CD4-positive, alpha-beta T cell (primary cell): Measurements from ENCODE around the gene B4GALT5. TPM values are rescaled to one million over a fixed set of nuclear protein-coding genes. Genes with fewer than 3 reads are reported as not detected.

Experiments used
- ATAC-seq: fragments of 200-7000 bp; cut with Tn5 transposase; one replicate; pipeline ENCODE4 v1.10.0; 2022; ENCODE audit warnings: mild to moderate bottlenecking; ENCODE audit not compliant: poor library complexity
- CTCF ChIA-PET: fragments of 350-600 bp; sonication (Branson Sonifier 250); formaldehyde crosslinking; loops from one replicate; lab custom pipeline; 2021; ENCODE audit warnings: antibody characterized with exemption, inconsistent platforms; lab: Charles Lee
- POLR2A ChIA-PET: fragments of 350-600 bp; sonication (Branson Sonifier 250); formaldehyde crosslinking; loops from one replicate; lab custom pipeline; 2021; ENCODE audit warnings: antibody characterized with exemption, inconsistent platforms; lab: Charles Lee
- DNase-seq, 14 experiments: peaks; one replicate each; pipeline ENCODE4 v3.0.0-alpha.2; 2013 to 2020; ENCODE audit warnings: mixed read lengths in 2 of 14
- H3K27ac ChIP-seq, 2 donors: one replicate each; pipeline versions ENCODE4 v1.5.1 to v1.7.0; 2013; ENCODE audit warnings: low read length in 2 of 2, low read depth in 1 of 2, mild to moderate bottlenecking in 1 of 2
- H3K27me3 ChIP-seq, 2 experiments: 1 replicate in 1 of 2; 2 replicates in 1 of 2; pipeline versions ENCODE4 v1.6.1 to v1.7.0; 2013; ENCODE audit warnings: low read length in 2 of 2, control low read depth in 1 of 2, mild to moderate bottlenecking in 1 of 2, moderate library complexity in 1 of 2; ENCODE audit not compliant: insufficient read depth in 2 of 2, control insufficient read depth in 1 of 2
- H3K36me3 ChIP-seq: one replicate; pipeline ENCODE4 v1.6.1; 2013; ENCODE audit warnings: low read length, control low read depth; ENCODE audit not compliant: insufficient read depth
- H3K4me1 ChIP-seq: one replicate; pipeline ENCODE4 v1.6.1; 2013; ENCODE audit warnings: low read length, control low read depth; ENCODE audit not compliant: insufficient read depth
- H3K4me3 ChIP-seq: one replicate; pipeline ENCODE4 v1.5.1; 2013; ENCODE audit warnings: mild to moderate bottlenecking, low read length, moderate library complexity
- H3K9me3 ChIP-seq, 2 experiments: 1 replicate in 1 of 2; 2 replicates in 1 of 2; pipeline versions ENCODE4 v1.6.1 to v1.7.0; 2013; ENCODE audit warnings: low read length in 2 of 2, mild to moderate bottlenecking in 2 of 2, control low read depth in 1 of 2, moderate library complexity in 1 of 2; ENCODE audit not compliant: control insufficient read depth in 1 of 2, insufficient read depth in 1 of 2
- H3K27ac Mint-ChIP-seq: one replicate; pipeline ENCODE4 v1.8.0; 2020; ENCODE audit warnings: mixed read lengths
- H3K27me3 Mint-ChIP-seq: one replicate; pipeline ENCODE4 v1.8.0; 2021; ENCODE audit warnings: mixed read lengths
- H3K36me3 Mint-ChIP-seq: one replicate; pipeline ENCODE4 v1.8.0; 2021; ENCODE audit warnings: low read depth, mixed read lengths
- H3K4me1 Mint-ChIP-seq: one replicate; pipeline ENCODE4 v1.8.0; 2021; ENCODE audit warnings: low read depth, mixed read lengths
- H3K4me3 Mint-ChIP-seq: one replicate; pipeline ENCODE4 v1.8.0; 2020; ENCODE audit warnings: mild to moderate bottlenecking, mixed read lengths
- H3K9me3 Mint-ChIP-seq: one replicate; pipeline ENCODE4 v1.8.0; 2020; ENCODE audit warnings: mixed read lengths
- CTCF ChIP-seq: fragments of 200-600 bp; IDR thresholded peaks from one replicate; pipeline ENCODE4 v1.8.0; 2022; ENCODE audit warnings: antibody characterized with exemption, mild to moderate bottlenecking
- intact Hi-C, 2 experiments: fragments of 100-400 bp; cut with DNase I in 1 of 2; cut with micrococcal nuclease in 1 of 2; formaldehyde crosslinking; loops; one replicate each; pipeline versions ENCODE4 v1.15.1 to v1.9.0; 2023 to 2025; cut with DNase I, micrococcal nuclease
- total RNA-seq, 174 experiments: library from RNA in 2 of 174; stranded (reverse) in 2 of 174; gene quantifications; one replicate each; pipeline ENCODE4 v1.2.3 and lab custom pipeline; 2021 to 2026

B4GALT5 gene
- total RNA-seq, 2 experiments from 2014 or later, result 3.1 to 3.2 TPM

- intact Hi-C loops, result no loop called here
Observed at GRCh38 chr20:49587111-49587570, 126.5 kb downstream of the B4GALT5 start.

DNA sequence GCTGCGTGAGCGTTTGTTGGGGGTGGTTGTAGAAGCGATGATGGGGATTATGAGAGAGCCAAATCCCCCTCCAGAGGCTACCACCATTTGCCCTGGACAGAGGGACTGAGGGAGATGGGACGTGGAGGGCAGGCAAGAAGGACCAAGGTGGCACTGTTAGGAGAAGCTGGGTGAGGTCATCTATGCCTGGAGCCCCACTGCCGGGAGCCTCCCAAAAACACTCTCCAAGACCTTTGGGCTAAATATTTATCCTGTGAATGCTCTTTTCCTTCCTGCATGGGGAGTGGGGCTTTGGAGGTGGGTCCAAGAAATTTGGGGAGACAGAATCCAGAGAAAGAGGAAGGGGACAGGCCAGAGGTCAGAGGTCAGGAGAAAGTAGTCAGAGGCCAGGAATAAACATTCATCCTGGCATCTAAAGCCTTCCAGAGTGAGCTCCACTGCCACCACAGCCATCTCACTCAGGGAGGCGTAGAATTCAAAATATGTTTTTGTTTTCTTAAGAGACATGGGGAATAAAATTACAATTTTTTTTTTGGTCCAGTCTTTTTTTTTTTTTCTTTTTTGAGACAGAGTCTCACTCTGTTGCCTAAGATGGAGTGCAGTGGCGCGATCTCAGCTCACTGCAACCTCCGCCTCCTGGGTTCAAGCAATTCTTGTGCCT is 128.0 kb downstream of the B4GALT5 start:
- Mint-ChIP-seq H3K9me3 (peaks cover 5% of the 10 kb centered on the region), H3K4me3 (no peak overlapping the region), H3K27ac (no peak overlapping the region), H3K36me3 (no peaks in the 10 kb centered on the region), H3K27me3 (peaks cover 14% of the 10 kb centered on the region), H3K4me1 (no peaks in the 10 kb centered on the region)
- intact Hi-C loops, result no loop called here
- ATAC-seq, result no peak
- Histone ChIP-seq H3K4me1 (no peaks in the 10 kb centered on the region), H3K27me3 (peaks cover 0 to 3% of the 10 kb centered on the region in 2 experiments), H3K4me3 (no peak overlapping the region), H3K36me3 (no peaks in the 10 kb centered on the region), H3K27ac (no peak overlapping the region), H3K9me3 (peaks cover 3 to 9% of the 10 kb centered on the region in 2 experiments)
- no peak for DNase-seq
- TF ChIP-seq CTCF, result no peak
- ChIA-PET CTCF (no interaction called here), POLR2A (no interaction called here)

More at GRCh38 chr20:49587111-49587570, 126.5 kb downstream of the B4GALT5 start:
- POLR2A ChIA-PET, result no interaction called here
- no peaks in the 10 kb centered on the region for H3K36me3 Mint-ChIP-seq
- CTCF ChIA-PET, result interaction anchor here (0.7 kb wide), 1 partner anchor 103 kb away, joined by 3 read pairs; no protein-coding TSS in a partner anchor
- no peaks in the 10 kb centered on the region for H3K27me3 ChIP-seq
- H3K27ac ChIP-seq, result no peak overlapping the region
- peaks cover 3 to 6% of the 10 kb centered on the region in 2 experiments for H3K9me3 ChIP-seq
- H3K36me3 ChIP-seq, result no peaks in the 10 kb centered on the region
- no peak overlapping the region for H3K4me3 ChIP-seq
- DNase-seq (no peak), ATAC-seq (no peak)
- no peak for TF ChIP-seq CTCF
- no peaks in the 10 kb centered on the region for H3K4me1 Mint-ChIP-seq
- H3K9me3 Mint-ChIP-seq, result peaks cover 5% of the 10 kb centered on the region
- no peaks in the 10 kb centered on the region for H3K4me1 ChIP-seq
- peaks cover 13% of the 10 kb centered on the region for H3K27me3 Mint-ChIP-seq
- H3K27ac Mint-ChIP-seq, result no peak overlapping the region
- no peak overlapping the region for H3K4me3 Mint-ChIP-seq

DNA sequence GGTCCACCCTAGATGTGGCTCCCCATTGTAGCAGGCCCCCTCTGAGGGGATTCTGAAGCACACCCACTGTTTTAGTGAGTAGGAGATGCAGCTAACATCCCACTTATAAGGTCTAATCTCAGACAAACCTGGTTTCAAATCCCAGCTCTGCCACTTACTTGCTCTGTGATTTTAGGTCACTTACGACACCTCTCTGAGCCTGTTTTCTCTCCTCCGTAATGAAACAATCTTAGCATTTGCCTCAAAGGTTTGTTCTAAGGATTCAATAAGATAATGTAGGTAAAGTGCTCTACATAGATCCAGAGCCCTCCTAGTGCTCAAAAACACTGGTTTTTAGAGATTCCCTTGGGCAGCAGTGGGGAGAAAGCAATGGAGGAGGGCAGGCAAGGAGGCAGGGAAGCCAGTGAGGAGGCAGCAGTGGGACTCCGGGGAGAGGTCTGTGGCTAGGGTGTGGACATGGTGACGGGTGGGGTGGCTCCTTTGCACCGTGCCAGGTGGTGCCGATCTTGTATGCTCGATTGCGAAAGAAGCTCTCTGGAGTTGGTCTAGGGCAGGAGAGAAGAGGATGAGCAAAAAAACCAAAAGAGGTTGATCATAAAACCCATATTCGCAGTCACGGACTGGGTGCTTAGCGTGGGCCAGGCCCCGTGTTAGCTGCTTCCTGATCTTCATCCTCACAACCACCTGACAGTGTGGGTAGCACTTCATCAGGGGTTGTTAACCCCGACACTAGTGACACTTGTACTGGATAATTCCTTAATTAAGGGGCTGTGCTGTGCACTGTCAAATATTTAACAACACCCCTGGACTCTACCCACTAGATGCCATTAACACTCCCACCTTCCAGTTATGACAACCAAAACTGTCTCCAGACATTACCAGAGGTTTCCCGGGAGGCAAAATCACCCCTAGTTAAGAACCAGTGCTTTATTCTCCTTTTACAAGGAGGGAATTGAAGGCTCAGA is 129.0 kb downstream of the B4GALT5 start:
- no peak for TF ChIP-seq CTCF
- H3K27me3 Mint-ChIP-seq, result peaks cover 18% of the 10 kb centered on the region
- Histone ChIP-seq H3K9me3 (peaks cover 3 to 9% of the 10 kb centered on the region in 2 experiments), H3K27me3 (peaks cover 0 to 3% of the 10 kb centered on the region in 2 experiments), H3K4me3 (no peak overlapping the region), H3K27ac (no peak overlapping the region), H3K4me1 (no peaks in the 10 kb centered on the region), H3K36me3 (no peaks in the 10 kb centered on the region)
- H3K36me3 Mint-ChIP-seq, result no peaks in the 10 kb centered on the region
- H3K4me3 Mint-ChIP-seq, result no peak overlapping the region
- peaks cover 5% of the 10 kb centered on the region for H3K9me3 Mint-ChIP-seq
- no peaks in the 10 kb centered on the region for H3K4me1 Mint-ChIP-seq
- no peak for ATAC-seq
- ChIA-PET POLR2A (no interaction called here), CTCF (no interaction called here)
- intact Hi-C loops, result no loop called here
- H3K27ac Mint-ChIP-seq, result no peak overlapping the region
- DNase-seq, result peak in 1 of 14 experiments; percentile 15
